Stimulated activated CD8-positive, alpha-beta memory T cell treated with anti-CD3 and anti-CD28 coated beads, Interleukin-12 subunit alpha, Interleukin-12 subunit beta, amount 100 ng/mL, for 1 hour (primary cell): ENCODE measurements around the gene UPK1B.
"Not testable (repeated sequence)": the region's sequence is repeated elsewhere in the genome, so short reads cannot be mapped to it uniquely, and the experiment has no call there.

ENCODE experiments used
- DNase-seq: peaks from one replicate; pipeline ENCODE4 v3.0.0-alpha.2; 2020; ENCODE audit warnings: low read depth

The UPK1B gene

DNA sequence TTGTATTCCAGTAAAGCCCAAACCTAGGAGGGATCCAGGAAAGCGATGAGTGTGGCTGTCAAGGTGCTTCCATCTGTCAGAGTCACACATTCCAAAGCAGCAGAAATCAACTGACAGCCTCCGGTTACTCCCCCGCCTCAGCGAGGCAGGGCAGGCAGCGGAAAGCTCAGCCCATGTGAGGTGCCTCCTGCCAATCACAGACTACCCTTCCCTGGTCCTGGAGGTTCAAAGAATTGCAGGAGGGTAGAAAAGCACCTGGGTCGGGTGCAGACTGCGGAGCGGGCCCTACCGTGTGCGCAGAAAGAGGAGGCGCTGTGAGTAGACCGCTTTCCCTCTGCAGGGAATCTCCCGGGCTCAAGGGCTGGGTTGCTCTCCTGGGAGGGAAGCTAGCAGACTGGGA, at the start of gene UPK1B:
UPK1B (plus strand) TSS at position 274 of the 400 bp plus-strand sequence. CDS start 13,144 bp downstream, outside the sequence.
- no peak for DNase-seq

DNA sequence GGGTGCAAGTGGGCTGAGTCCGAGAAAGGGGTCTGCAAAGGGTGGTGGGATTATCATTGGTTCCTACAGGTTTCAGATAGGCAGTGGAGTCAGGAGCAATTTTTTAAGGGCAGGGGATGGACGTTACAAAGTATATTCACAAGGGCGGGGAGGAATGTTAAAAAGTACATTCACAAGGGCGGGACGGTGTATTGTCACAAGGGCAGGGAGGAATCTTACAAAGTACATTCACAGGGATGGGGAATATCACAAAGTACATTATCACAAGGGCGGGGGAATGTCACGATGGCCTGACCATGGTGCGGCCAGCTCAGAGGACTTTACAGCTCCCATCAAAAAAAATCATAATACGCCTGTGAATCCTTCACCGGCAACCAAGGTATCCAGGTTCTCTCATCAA, 48.1 kb upstream of the UPK1B start:
- no peak for DNase-seq

DNA sequence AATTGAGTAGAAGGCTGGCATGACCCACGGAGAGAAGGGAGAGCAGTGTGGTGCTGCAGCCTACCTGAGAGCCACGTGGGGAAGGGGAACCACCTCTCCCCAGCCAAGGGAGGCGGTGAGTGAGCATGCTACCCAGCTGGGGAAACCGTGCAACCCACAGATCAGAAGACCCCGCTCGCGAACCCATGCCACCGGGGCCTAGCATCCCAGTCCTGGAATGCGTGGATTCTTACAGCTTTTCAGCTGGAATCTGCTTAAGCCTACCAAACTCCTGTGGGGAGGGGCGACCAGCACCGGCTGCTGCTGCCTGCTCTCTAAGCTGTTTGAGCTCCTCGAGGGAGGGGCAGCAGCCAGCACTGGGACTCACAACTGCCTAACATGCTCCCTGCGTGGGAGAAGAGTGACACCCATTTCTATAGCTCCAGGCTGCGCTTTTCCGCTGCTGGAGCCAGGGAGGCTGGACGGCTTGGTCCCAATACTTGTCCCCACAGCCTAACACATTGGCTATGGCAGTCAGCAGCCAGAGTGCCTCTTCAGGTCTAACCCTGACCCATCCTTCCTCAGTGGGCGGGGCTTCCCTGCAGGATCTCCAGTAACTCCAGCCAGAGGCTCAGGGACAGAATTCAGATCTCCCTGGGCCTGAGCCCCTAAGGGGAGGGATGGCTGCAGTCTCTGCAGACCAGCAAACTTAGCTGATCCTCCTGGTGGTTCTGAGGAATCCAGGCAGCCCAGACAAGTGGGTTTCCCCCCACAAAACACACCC, 47.5 kb upstream of the UPK1B start:
- no peak for DNase-seq

DNA sequence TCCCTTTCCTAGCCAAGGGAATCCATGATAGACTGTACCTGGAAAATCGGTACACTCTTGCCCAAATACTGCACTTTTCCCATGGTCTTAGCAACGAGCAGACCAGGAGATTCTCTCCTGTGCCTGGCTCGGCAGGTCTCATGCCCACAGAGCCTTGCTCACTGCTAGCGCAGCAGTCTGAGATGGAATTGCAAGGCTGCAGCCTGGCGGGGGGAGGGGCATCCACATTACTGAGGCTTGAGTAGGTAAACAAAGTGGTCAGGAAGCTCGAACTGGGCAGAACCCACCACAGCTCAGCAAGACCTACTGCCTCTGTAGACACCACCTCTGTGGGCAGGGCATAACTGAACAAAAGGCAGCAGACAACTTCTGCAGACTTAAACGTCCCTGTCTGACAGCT, 43.1 kb upstream of the UPK1B start:
- not testable (repeated sequence) for DNase-seq

DNA sequence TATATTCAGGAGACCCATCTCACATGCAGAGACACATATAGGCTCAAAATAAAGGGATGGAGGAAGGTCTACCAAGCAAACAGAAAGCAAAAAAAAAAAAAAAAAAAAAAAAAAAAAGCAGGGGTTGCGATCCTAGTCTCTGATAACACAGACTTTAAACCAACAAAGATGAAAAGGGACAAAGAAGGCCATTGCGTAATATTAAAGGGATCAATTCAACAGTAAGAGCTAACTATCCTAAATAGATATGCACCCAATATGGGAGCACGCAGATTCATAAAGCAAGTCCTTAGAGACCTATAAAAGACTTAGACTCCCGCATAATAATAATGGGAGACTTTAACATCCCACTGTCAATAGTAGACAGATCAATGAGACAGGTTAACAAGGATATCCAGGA, 41.1 kb upstream of the UPK1B start:
- not testable (repeated sequence) for DNase-seq

DNA sequence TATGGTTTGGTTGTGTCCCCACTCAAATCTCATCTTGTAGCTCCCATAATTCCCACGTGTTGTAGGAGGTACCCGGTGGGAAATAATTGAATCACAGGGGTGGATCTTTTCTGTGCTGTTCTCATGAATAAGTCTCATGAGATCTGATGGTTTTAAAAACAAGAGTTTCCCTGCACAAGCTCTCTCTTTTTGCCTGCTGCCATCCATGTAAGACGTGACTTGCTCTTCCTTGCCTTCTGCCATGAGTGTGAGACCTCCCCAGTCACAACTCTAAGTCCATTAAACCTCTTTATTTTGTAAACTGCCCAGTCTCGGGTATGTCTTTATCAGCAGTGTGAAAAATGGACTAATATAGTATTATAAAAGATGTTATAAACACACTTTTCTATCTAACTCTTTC, 34.0 kb upstream of the UPK1B start:
- DNase-seq: not testable (repeated sequence)

DNA sequence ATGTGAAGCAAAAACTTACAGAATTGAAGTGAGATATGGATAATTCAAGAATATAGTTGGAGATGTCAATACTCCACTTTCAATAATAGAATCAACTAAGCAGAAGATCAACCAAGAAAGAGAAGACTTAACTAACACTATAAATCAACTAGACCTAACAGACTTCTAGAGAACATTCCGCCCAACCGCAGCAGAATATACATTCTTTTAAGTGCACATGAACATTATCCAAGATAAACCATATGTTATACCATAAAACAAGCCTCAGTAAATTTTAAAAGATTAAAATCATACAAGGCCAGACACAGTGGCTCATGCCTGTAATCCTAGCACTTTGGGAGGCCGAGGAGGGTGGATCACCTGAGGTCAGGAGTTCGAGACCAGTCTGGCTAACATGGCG, 32.9 kb upstream of the UPK1B start:
- DNase-seq: no peak

DNA sequence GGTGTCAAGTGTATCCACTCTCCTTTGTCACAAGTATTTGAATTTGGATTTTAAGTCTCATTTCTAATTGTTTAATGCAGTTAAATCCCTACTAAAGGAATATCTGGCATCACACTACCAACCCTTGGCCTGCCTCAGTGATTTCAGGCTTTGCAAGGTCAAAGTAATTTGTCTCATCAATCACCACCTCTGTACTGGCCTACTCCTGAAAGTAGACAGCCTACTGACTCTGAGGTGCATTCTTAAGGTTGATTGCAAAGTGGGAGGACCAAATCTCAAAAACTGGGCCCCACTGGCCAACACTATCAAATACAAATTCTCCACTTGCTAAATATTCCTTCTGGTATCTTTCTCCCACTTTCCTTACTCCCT, 28.3 kb upstream of the UPK1B start:
- no peak for DNase-seq

DNA sequence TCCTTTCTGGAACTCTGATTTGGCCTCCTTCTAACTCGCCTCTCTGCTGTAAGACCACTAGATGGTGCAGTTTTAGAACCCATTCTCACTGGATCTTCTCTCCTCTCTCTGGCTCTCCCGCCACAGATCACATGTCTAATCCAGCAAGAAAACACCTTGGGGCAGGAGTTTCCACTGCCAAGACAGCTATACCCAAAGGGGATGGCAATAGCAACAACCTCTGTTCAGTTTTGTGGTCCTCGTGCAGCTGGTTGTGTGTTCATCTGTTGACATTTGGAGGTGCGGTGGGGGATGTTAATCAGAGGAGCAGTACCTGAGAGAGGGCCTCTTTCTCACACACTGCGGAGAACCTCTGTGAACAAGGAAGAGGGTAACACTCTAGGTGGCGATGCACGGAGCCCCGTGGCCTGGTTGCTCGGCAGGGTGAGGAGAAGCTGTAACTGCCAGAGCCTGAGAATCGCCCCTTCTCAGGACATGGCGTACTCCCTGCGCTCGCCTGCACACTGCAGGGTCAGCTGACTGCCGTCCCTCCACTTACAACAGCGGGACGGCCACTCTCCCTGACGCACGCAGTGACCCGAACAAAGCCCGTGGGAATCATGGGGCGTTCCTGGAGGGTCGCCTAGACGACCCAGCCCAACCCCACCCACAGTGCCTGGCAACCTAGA, 27.8 kb upstream of the UPK1B start, which contains the start of gene TEX55:
TEX55 (plus strand) TSS at position 666 of the 668 bp plus-strand sequence. CDS start 25 bp downstream, outside the sequence.
- DNase-seq: no peak

DNA sequence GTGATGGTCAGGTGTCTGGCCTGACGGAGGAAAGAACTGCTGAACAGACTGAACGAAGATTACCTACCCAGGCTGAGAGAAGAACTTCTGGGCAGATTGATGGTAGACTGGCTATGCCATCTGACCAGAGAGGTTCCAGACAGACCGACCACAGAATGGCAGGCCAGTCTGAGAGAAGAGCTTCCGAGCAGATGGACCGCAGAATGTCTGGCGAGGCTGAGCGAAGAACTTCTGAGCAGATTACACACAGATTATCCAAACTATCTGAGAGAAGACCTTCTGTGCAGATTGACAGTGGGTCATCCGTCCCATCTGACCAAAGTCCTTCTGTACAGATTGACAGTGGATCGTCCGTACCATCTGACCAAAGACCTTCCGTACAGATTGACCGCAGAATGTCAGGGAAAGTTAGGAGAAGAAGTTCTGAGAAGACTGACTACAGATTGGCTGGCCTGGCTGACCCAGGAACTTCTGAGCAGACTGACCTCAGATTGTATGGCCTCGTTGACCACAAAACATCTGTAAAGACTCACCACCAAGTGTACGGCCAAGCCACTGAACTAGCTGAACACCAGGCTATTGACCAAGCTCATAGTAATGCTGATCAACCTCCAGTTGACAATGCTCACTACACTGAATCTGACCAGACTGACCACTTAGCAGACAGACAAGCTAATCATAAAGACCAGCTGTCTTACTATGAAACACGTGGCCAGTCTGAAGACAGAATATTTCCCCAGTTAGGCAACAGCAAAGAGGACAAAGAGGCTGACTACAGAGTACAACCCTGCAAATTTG, 26.6 kb upstream of the UPK1B start:
- DNase-seq: no peak

DNA sequence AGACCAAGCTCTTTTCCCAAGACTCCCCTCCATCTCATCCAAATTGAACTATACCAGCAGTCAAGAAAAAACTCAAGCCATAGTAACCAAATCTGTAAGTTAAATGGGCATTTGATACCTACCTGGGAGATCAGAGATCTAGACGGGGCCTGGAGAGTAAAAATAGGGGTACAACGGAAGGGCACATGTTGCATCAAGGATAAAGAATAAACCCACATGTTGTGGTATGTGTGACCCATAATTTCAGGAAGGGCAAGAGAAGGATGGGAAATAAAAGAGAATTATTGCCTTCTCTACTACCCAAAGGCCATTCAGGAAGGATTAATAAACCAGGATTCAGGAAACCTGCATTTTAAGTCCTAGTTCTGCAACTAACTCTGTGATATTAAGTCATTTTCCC, 25.9 kb upstream of the UPK1B start:
- no peak for DNase-seq

DNA sequence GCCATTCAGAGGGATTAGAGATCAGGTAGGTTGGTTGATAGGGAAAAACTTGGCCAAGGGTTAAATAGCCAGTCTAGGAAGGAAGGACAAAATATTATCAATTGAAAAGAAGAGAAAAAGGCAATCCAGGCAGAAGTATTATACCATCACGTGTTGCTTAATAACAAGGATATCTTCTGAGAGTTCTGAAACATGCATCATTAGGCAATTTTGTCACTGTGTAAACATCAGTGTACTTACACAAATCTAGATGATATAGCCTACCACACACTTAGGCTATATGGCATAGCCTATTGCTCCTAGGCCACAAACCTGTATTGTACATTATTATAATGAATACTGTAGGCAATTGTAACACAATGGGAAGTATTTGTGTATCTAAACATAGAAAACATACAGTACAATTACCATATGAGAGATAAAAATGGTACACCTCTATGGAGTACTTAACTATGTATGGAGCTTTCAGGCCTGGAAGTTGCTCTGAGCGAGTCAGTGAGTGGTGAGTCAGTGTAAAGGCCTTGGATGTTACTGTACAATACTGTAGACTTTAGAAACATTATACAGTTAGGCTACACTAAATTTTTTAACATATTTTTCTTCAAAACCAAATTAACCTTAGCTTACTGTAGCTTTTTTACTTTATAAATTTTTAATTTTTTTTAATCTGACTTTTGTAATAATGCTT, 24.8 kb upstream of the UPK1B start:
- DNase-seq: no peak

DNA sequence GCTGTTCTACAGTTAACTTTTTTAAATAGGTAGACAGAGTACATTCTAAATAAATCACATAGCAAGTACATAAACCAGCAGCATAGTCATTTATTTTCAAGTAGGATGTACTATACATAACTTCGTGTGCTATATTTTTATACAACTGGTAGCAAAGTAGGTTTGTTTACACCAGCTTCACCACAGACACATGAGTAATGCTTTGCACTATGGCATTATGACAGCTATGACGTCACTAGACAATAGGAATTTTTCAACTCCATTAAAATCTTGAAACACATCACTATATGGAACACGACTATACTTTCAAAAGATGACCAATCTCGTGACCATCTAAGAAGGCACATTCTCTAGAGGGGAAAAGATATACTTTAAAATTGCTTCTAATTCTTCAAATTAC, 23.9 kb upstream of the UPK1B start:
- DNase-seq: no peak

DNA sequence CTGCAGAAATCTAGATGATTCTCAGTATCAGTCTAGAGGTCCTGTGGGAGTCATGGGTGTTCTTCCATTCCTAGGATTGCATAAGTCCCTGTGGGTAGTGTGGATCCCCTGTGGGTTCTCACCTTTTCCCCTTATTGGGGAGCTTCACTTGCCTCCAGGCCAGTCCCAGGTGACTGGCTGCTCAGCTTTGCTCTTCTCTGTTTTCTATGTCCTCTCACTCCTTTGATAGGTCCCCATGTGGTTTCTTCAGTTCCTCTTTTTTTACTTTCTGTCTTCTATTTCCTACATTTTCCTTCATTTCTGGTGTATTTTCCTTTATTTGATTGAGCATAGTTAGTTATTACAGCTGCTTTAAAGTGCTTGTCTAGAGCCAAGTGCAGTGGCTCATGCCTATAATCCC, 16.5 kb upstream of the UPK1B start:
- DNase-seq: no peak

DNA sequence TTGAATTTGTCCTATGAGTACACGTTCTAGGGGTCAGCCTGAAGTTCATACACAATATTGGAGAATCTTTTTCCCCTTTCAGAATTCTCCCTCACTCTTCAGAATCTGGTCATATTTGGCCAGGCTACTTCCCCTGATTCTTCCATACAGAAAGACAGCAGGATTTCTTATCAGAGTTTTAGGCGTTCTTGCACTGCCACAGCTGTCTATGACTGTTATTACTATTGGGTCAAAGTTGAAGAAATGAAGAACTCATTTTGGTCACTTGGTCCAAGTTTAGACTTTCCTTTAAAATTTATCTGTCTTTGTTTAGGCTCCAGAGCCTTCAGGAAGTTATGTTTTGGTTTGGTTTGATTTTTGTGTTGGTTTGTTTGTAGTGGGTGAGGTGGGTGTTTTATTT, 15.4 kb upstream of the UPK1B start:
- no peak for DNase-seq

DNA sequence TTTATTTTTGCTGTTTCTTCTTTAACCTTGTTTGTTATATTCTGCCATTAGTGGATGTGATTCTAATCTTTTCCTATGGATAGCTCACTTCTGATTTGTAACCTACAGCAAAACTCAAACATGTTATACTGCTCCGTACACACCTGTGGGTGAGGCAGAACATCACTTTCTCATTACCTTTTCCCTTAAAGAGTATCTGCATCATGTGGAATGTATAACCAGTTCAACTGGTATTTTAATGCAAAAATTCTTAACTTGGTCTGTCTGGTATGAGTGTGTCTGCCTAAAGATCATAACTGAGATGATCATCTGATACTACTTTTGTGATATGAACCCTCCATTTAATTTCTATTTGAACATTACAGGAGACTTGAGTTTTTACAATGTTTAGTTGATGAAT, 13.0 kb upstream of the UPK1B start:
- DNase-seq: no peak

DNA sequence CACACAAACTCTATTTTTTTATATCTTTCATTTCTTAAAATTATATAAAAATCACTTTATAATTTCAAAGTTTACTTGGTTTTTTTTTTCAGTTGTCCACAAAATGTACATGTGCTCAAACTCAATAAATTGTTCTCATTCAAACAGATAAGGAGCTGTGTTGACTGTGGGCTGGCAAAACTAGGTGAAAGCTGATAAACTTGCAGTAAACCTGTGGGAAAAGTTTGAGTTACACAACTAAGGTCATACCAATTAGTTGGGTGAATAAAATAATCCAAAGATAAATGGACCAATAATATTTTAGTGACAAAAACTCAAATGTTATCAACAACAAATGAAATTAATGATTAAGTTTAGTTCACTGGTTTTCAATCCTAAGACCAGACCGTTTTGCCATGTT, 12.6 kb upstream of the UPK1B start:
- DNase-seq: no peak

DNA sequence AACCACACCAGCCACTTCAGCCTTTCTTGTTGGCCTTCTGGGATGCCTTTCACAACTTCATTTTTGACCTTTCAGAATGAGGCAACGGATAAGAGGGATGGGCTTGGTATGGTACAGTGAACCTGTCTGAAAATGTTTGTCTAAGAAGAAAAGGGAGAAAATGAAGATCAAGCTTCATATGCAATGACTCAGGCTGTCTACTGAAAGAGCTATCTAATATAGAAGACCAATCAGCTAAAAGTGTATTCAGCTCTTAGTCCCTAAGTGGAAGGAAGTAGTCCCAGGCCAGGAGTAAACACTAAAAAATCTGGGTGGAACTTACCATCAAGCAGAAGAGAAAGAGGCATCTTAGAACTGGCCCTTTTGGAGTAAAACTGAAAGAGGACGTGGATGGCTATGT, 12.2 kb upstream of the UPK1B start:
- no peak for DNase-seq

DNA sequence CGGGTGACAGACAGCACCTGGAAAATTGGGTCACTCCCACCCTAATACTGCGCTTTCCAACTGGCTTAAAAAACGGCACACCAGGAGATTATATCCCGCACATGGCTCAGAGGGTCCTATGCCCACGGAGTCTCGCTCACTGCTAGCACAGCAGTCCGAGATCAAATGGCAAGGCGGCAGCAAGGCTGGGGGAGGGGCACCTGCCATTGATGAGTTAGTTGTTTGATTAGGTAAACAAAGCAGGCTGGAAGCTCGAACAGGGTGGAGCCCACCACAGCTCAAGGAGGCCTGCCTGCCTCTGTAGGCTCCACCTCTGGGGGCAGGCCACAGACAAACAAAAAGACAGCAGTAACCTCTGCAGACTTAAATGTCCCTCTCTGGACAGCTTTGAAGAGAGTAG, 8.7 kb upstream of the UPK1B start:
- DNase-seq: not testable (repeated sequence)

DNA sequence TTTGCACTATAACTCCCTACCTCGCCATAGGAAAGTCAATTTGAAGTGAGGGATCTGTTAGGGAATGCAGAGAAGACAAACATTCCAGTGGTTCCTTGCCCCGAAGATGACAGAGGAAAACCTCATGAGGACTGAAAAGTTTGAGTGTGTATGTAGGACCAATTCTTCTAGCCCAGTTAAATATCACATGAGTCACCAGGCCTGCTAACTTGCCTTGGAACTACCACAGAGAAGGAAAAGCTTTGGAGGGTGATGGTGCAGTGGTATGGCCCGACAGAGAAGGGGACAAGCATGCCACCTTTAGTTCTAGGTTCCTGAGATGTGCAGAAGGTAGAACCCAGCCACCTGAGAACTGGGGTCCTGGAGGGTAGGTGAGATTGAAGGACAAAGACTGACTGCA, 2.6 kb upstream of the UPK1B start:
- DNase-seq: no peak

DNA sequence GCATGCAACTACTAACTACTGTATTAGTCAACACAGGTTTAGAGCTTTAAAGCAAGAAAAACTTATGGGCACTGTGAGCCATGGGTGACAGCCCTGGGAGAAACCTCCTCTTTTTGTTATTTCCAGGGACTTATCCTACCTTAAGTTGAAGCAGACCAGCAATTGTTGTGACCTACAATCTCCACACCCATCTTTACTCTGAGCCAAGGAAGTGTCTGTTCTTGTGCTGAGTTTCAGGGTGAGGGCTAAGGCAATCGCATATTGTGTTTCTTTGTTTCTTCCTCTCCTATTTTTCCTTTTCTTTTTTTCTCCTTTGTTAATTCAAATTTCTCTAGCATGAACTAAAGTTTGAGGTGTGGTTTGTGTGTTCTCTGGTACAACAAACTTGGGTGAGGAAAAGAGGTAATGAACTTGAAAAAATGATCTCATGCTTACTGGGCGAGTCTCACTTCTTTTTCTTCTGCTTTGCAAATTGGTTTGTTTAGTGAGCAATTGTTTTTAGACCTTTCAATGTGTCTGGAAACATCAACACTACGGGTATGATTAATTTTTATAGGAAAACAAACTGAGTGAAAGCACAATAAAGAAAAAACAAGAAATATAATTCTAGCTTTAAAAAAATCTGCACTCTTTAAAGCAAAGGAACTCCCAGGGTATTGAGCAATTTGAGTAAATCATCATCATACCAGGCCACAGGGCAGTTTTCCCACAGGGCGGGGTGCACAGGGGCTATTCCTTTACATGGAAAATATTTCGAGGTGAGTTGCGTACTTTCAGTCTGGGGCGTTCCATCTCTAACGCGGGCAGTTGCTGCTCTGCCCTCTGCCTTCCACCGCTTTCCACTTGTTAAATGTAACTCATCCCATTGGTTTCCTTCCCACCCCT, 2.7 kb downstream of the UPK1B start:
- DNase-seq: no peak
